ENCODE data around the gene FKBP1B.

The FKBP1B gene

GRCh38 chr2:24049485-24050021, at the start of gene FKBP1B:
Gene FKBP1B (plus strand): TSS chr2:24049741. CDS start chr2:24049850, 109 bp downstream.
- no peak for TF ChIP-seq CTCF (IDR thresholded peaks at IDR 0.05; ENCODE audit: low read depth, low read length)
- DNase-seq (ENCODE audit: extremely low read depth, low read depth): no peak

GRCh38 chr2:24007693-24008092, 41.8 kb upstream of the FKBP1B start:
- DNase-seq (ENCODE audit: extremely low read depth, low read depth): no peak
- no peak for TF ChIP-seq CTCF (IDR thresholded peaks at IDR 0.05; ENCODE audit: low read depth, low read length)

GRCh38 chr2:24008672-24009366, 40.7 kb upstream of the FKBP1B start:
- no peak for DNase-seq (ENCODE audit: extremely low read depth, low read depth)
- no peak for TF ChIP-seq CTCF (IDR thresholded peaks at IDR 0.05; ENCODE audit: low read depth, low read length)

- DNase-seq (ENCODE audit: extremely low read depth, low read depth): no peak
- TF ChIP-seq CTCF (IDR thresholded peaks at IDR 0.05; ENCODE audit: low read depth, low read length): no peak
These were observed 40.2 kb upstream of the FKBP1B start for GRCh38 chr2:24009367-24009679.

GRCh38 chr2:24009680-24010476, 39.7 kb upstream of the FKBP1B start, which contains the start of gene MFSD2B:
Gene MFSD2B (plus strand): TSS chr2:24010085. CDS start chr2:24010097, 12 bp downstream.
- no peak for TF ChIP-seq CTCF (IDR thresholded peaks at IDR 0.05; ENCODE audit: low read depth, low read length)
- no peak for DNase-seq (ENCODE audit: extremely low read depth, low read depth)

- no peak for DNase-seq (ENCODE audit: extremely low read depth, low read depth)
- TF ChIP-seq CTCF (IDR thresholded peaks at IDR 0.05; ENCODE audit: low read depth, low read length): no peak
These were observed 38.9 kb upstream of the FKBP1B start for GRCh38 chr2:24010477-24011249.
